Panc1 (cell line): ENCODE data around the gene ZNF804A. TPM values are rescaled to one million over a fixed set of nuclear protein-coding genes. Genes with fewer than 3 reads are reported as not detected.

Source experiments
- ATAC-seq: fragments of 200-7000 bp; cut with Tn5 transposase; 2 replicates; pipeline ENCODE4 v1.9.1; 2020; ENCODE audit warnings: mild to moderate bottlenecking, moderate library complexity
- BruUV-seq: library from RNA; stranded (reverse); fragments of 400-500 nt; replicated peaks from 2 replicates; lab custom pipeline; 2021; lab: Mats Ljungman, UMichigan
- CTCF ChIA-PET: fragments of 300-600 bp; sonication (Branson Sonifier 250); formaldehyde crosslinking; loops from one replicate; lab custom pipeline; 2022; ENCODE audit warnings: antibody characterized with exemption; lab: Charles Lee
- POLR2A ChIA-PET: fragments of 300-600 bp; sonication (Branson Sonifier 250); formaldehyde crosslinking; loops from one replicate; lab custom pipeline; 2022; ENCODE audit warnings: antibody characterized with exemption; lab: Charles Lee
- DNase-seq: peaks from one replicate; pipeline ENCODE4 v3.0.0-alpha.2; 2010; ENCODE audit warnings: low read depth, low spot score
- H3K27ac ChIP-seq: 2 replicates; pipeline ENCODE4 v1.5.1; 2011; ENCODE audit warnings: mild to moderate bottlenecking, low read length, inconsistent platforms
- H3K27me3 ChIP-seq: fragments of 200-500 bp; sonication (Bioruptor generic); 2 replicates; pipeline ENCODE4 v1.6.0; 2014; ENCODE audit warnings: low read length, inconsistent platforms; ENCODE audit not compliant: control insufficient read depth, insufficient read depth
- H3K36me3 ChIP-seq: fragments of 200-500 bp; sonication (Bioruptor generic); 2 replicates; pipeline ENCODE4 v1.5.1; 2014; ENCODE audit warnings: inconsistent platforms, mild to moderate bottlenecking, low read length, moderate library complexity; ENCODE audit not compliant: control insufficient read depth, insufficient read depth
- H3K4me1 ChIP-seq: 2 replicates; pipeline ENCODE4 v1.5.1; 2011; ENCODE audit warnings: inconsistent platforms, mild to moderate bottlenecking, low read length, moderate library complexity; ENCODE audit not compliant: control insufficient read depth, insufficient read depth
- H3K4me3 ChIP-seq, 2 experiments: 2 replicates each; pipeline ENCODE4 v1.5.1; 2011 to 2012; ENCODE audit warnings: low read depth in 2 of 2, low read length in 2 of 2, mild to moderate bottlenecking in 2 of 2, inconsistent platforms in 1 of 2, moderate library complexity in 1 of 2
- H3K9me3 ChIP-seq: fragments of 200-500 bp; sonication (Bioruptor generic); 2 replicates; pipeline ENCODE4 v1.5.1; 2014; ENCODE audit warnings: low read depth, mild to moderate bottlenecking, inconsistent platforms, low read length, moderate library complexity; ENCODE audit not compliant: control insufficient read depth, insufficient read depth
- POLR2AphosphoS5 ChIP-seq: IDR thresholded peaks from 2 replicates; pipeline ENCODE4 v1.6.1; 2012; ENCODE audit warnings: mild to moderate bottlenecking, low read depth, low read length, moderate library complexity
- SIN3A ChIP-seq: IDR thresholded peaks from 2 replicates; pipeline ENCODE4 v1.6.1; 2012; ENCODE audit warnings: low read depth, mild to moderate bottlenecking, low read length, moderate library complexity, borderline replicate concordance; ENCODE audit not compliant: insufficient read depth
- TCF7L2 ChIP-seq: IDR thresholded peaks from 2 replicates; pipeline ENCODE4 v1.6.1; 2011; ENCODE audit warnings: mild to moderate bottlenecking, low read depth, low read length, inconsistent platforms
- in situ Hi-C: cut with HindIII; loops from 2 replicates; pipeline ENCODE4 v1.10.0; 2016; ENCODE audit warnings: low sequenced_read_pairs, low pct_unique_long_range_greater_than_20kb
- intact Hi-C: fragments of 100-400 bp; cut with micrococcal nuclease; formaldehyde crosslinking; loops from one replicate; pipeline ENCODE4 v1.10.0; 2022; ENCODE audit not compliant: unreplicated experiment
- total RNA-seq: library from RNA; stranded (reverse); gene quantifications from one replicate; pipeline ENCODE4 v1.2.1, GENCODE V29; 2021; ENCODE audit not compliant: unreplicated experiment
- TF ChIP-seq, protein P1 (sequence below): fragments of 450-650 bp; IDR thresholded peaks from 2 replicates; pipeline ENCODE4 v1.5.1; 2017; ENCODE audit warnings: mild to moderate bottlenecking
- TF ChIP-seq, protein P2 (sequence below), 2 experiments: IDR thresholded peaks; 2 replicates each; pipeline ENCODE4 v1.6.1; 2011 to 2012; ENCODE audit warnings: low read depth in 2 of 2, control low read depth in 1 of 2, low read length in 1 of 2, mild to moderate bottlenecking in 1 of 2, moderate library complexity in 1 of 2; ENCODE audit not compliant: insufficient read depth in 1 of 2

Gene ZNF804A
- total RNA-seq, 1 experiment from 2014 or later = 2.2 TPM

DNA sequence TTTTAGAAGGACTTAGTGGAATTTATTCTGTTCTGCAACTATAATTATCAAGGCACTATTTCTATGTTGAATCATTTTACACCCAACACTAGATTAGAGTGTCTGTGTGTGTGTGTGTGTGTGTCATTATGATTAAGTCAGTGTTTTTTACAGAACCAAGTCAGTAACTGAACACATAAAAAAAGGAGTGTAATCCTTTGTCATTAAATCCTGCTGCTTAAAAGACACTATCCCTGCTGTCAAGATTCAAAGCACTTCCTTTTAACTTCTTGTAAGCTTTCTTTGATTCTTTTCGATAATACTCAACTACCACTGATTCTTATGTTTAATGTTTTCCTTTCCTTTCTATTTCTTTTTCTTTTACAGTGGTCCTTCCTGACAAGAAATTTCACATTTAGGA is 306.7 kb downstream of the ZNF804A start:
- in situ Hi-C loops = no loop called here
- DNase-seq (no peak), ATAC-seq (no peak)
- intact Hi-C loops = no loop called here
- no peaks in the 10 kb centered on the region for H3K4me1 ChIP-seq
- no TSS peak for BruUV-seq
- TF ChIP-seq SIN3A (no peak), POLR2AphosphoS5 (no peak), TCF7L2 (no peak)
- TF ChIP-seq, protein P1, sequence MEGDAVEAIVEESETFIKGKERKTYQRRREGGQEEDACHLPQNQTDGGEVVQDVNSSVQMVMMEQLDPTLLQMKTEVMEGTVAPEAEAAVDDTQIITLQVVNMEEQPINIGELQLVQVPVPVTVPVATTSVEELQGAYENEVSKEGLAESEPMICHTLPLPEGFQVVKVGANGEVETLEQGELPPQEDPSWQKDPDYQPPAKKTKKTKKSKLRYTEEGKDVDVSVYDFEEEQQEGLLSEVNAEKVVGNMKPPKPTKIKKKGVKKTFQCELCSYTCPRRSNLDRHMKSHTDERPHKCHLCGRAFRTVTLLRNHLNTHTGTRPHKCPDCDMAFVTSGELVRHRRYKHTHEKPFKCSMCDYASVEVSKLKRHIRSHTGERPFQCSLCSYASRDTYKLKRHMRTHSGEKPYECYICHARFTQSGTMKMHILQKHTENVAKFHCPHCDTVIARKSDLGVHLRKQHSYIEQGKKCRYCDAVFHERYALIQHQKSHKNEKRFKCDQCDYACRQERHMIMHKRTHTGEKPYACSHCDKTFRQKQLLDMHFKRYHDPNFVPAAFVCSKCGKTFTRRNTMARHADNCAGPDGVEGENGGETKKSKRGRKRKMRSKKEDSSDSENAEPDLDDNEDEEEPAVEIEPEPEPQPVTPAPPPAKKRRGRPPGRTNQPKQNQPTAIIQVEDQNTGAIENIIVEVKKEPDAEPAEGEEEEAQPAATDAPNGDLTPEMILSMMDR = no peak
- TF ChIP-seq, protein P2, sequence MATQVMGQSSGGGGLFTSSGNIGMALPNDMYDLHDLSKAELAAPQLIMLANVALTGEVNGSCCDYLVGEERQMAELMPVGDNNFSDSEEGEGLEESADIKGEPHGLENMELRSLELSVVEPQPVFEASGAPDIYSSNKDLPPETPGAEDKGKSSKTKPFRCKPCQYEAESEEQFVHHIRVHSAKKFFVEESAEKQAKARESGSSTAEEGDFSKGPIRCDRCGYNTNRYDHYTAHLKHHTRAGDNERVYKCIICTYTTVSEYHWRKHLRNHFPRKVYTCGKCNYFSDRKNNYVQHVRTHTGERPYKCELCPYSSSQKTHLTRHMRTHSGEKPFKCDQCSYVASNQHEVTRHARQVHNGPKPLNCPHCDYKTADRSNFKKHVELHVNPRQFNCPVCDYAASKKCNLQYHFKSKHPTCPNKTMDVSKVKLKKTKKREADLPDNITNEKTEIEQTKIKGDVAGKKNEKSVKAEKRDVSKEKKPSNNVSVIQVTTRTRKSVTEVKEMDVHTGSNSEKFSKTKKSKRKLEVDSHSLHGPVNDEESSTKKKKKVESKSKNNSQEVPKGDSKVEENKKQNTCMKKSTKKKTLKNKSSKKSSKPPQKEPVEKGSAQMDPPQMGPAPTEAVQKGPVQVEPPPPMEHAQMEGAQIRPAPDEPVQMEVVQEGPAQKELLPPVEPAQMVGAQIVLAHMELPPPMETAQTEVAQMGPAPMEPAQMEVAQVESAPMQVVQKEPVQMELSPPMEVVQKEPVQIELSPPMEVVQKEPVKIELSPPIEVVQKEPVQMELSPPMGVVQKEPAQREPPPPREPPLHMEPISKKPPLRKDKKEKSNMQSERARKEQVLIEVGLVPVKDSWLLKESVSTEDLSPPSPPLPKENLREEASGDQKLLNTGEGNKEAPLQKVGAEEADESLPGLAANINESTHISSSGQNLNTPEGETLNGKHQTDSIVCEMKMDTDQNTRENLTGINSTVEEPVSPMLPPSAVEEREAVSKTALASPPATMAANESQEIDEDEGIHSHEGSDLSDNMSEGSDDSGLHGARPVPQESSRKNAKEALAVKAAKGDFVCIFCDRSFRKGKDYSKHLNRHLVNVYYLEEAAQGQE (IDR thresholded peaks at IDR 0.05; ENCODE audit: insufficient read depth in 1 of 2, low read depth in 2 of 2, low read length in 1 of 2) = no peak
- H3K27ac ChIP-seq = no peak overlapping the region
- CTCF ChIA-PET = no interaction called here
- H3K4me3 ChIP-seq = no peak overlapping the region
- no peaks in the 10 kb centered on the region for H3K36me3 ChIP-seq
- POLR2A ChIA-PET = no interaction called here
- no peaks in the 10 kb centered on the region for H3K27me3 ChIP-seq
- no peaks in the 10 kb centered on the region for H3K9me3 ChIP-seq

DNA sequence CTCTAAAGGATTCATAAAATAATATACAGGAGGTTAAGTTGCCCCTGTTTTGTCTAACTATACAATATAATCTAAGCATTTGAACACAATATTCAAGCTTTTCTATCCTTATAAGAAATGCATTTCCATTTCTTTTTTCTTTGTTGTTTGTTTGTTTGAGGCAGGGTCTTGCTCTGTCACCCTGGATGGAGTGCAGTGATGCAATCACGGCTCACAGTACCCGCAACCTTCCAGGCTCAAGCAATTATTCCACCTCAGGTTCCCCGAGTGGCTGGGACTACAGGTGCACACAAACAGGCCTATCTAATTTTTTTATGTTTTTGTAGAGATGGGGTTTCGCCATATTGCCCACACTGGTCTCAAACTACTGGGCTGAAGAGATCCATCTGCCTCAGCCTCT is 307.8 kb downstream of the ZNF804A start:
- ATAC-seq (no peak), DNase-seq (no peak)
- H3K27ac ChIP-seq = no peak overlapping the region
- no peaks in the 10 kb centered on the region for H3K9me3 ChIP-seq
- H3K4me3 ChIP-seq = no peak overlapping the region
- intact Hi-C loops (no loop called here), in situ Hi-C loops (no loop called here)
- POLR2A ChIA-PET = no interaction called here
- H3K36me3 ChIP-seq = no peaks in the 10 kb centered on the region
- CTCF ChIA-PET = no interaction called here
- BruUV-seq = no TSS peak
- no peaks in the 10 kb centered on the region for H3K4me1 ChIP-seq
- H3K27me3 ChIP-seq = no peaks in the 10 kb centered on the region
- TF ChIP-seq, protein P1 = no peak
- no peak for TF ChIP-seq POLR2AphosphoS5
- TF ChIP-seq, protein P2 (IDR thresholded peaks at IDR 0.05; ENCODE audit: insufficient read depth in 1 of 2, low read depth in 2 of 2, low read length in 1 of 2) = no peak
